Fibroblast of peridontal ligament (primary cell): ENCODE measurements around the gene SELENOK.

ENCODE experiments used
- DNase-seq: peaks from one replicate; pipeline ENCODE4 v3.0.0-alpha.2; 2010; ENCODE audit errors: extremely low read depth

The SELENOK gene

DNA sequence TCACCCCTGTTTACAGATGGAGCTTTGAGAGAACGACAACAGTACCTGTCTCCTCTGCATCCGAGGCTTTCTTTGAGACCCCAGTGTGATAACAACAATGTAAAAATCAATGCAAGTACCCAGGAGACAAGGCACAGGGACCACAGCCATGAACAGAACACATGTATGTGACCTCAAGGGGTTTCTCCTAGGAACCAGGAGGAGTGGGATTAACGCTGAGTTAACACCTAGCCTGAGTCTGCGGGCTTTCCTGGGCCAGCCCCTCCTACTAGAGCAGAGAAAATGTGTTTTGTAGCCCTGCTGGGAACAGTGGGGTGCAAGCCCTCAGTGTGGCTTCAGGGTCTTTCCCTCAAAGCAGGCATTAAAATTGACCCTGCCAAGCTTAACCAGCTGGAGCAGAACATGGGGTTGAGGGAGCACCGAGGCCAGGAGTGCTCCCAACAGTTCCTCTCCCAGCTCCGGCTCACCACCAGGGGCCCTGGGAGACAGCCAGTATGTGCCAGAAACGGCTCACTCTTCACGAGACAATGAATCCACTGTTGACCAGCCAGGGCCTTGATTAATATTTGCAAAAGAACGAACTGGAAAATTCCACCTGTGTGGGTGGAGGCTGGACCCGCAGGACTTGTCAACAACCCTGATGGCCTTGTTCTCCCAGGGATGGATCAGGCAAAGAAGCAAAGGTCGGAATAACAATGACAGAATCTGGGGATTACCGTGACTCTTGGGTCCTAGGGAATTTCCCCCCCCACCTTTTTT lies 49.0 kb downstream of the SELENOK start:
- no peak for DNase-seq

DNA sequence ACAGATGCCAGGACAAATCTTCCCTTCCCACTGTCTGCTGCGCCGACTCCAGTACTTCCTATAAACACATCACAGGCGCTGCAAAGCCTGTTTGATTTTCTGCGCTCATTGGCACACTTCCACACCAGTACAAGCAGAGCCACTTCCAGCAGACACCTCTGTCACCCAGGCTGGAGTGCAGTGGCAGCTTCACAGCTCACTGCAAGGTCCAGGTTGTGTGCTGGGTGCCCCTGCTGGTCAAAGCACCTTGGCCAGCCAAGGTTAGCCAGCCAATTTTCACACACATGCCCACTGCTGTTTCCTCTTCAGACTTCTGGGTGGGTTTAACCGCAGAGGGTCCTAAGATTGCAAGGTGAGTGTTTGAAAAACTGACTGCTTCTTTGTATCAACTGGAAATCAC lies 50.4 kb downstream of the SELENOK start:
- DNase-seq = no peak

DNA sequence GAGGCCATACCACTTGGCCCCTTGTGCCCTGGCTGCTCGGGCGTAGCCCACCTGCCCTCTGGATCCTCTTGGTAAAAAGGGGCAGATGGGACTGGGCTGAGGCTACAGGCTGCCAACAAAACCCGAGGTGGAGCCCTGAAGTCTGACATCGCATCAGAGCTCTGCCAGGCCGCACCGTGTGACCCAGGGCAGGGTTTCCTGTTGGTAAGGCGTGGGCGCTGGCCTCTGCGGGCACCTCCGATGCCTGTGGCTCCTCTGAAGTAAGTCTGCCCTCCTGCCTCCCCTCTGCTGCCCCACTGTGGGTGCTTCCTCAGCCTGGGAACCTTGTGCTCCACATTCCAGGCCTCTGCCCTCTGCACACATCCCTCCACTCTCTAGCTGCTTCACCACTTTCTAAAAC lies 54.3 kb downstream of the SELENOK start:
- no peak for DNase-seq

DNA sequence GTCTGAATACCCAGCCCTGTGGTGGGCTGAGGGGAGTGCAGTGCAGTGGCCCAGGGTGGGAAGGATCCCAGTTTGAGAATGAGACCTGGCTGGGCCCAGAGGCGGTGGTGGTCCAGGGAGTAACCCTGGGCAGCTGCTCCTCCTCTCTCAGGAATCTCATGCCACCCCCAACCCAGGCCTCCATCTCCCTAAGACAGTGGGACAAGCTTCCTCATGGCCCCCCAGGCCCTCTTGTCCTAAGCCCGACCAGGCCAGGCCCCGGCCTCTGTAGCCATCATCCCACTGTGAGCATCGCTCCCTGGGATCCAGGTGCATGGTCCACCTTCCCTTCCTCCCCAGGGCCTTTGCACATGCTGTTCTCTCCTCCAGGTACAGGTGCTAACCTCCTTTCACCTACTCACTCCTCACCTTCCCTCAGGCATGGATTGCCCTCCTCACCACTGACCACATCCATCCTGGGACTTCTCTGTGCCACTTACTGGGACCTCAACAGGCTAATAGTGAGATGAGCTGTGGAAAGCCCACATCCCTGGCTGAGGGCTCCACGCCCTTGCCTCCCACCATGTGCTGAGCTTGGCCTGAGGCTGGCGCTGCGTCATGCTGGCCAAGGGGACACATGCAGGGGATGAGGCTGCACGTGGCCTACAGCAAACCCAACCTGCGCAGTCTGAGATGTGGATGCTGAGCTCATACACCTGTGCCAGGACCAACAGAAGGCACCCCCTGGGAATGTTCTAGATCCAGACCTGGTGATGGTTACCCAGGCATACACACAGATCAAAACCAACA lies 55.4 kb downstream of the SELENOK start:
- no peak for DNase-seq

DNA sequence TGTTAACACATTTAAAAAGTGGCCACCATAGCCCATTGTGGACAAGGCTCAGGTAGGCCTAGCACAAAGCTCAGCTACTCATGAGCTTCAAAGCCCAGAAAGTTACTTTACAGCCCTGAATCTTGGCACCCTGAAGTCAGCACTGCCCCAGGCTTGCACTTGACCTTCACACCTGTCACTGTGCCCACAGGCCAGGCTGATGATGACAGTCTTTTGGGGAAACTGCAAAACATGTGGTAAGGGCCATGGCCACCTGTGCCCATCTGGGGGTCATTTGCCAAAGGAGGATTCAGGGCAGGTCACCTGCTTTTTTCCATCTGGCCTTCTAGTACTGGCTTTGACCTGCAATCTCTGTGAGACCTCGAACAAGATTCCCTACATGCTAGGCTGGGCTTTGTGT lies 56.4 kb downstream of the SELENOK start:
- no peak for DNase-seq

DNA sequence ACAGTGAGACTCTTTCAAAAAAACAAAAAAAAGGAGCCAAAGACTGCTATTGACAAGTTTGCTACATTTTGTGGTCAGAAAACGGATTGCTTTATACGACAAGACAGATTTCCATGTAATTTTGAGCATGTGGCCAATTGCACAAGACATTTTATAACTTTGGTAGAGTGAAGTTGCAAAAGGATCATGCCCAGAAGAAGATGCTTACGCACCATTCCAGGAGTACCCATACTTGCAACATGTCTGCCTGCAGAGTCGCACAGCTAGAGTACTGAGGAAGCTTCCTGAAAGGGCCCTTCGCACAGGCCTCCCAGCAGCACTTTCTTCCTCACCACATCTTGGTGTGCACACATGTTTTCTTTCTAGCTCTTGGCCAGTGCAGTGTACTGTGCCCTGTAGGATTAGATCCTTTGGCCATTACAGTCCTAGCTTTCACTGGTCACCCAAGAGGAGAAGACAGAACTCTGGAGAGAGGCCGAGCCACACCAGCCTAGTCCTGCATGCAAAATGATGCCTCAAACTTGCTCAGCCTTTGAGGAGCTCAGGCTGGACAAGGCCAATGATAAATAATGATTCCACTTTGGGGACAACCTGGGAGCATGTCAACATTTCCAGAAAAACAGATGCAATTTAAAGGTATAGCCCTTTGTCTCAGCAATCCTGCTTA lies 57.1 kb downstream of the SELENOK start:
- no peak for DNase-seq
